Measurements from ENCODE around the gene ATP5F1A.

ATP5F1A gene

GRCh38 chr18:46042571-46043123, 55.4 kb downstream of the ATP5F1A start:
- DNase-seq, result peak; percentile 85

- peak; percentile 38 for DNase-seq
Measured at GRCh38 chr18:46040747-46041104, 57.4 kb downstream of the ATP5F1A start.

GRCh38 chr18:46040033-46040746, 57.9 kb downstream of the ATP5F1A start:
- DNase-seq, result no peak

GRCh38 chr18:46037512-46038305, 60.4 kb downstream of the ATP5F1A start:
- DNase-seq, result no peak

GRCh38 chr18:46035696-46036680, 62.1 kb downstream of the ATP5F1A start:
- no peak for DNase-seq

- no peak for DNase-seq
Measured at GRCh38 chr18:46034230-46034629, 63.9 kb downstream of the ATP5F1A start.

- DNase-seq, result no peak
Measured at GRCh38 chr18:46031741-46032140, 66.4 kb downstream of the ATP5F1A start.

Data from OCI-M1 (cell line).